D721Med (cell line): Measurements from ENCODE around the gene CAB39.

Experiments
- DNase-seq: peaks from one replicate; pipeline ENCODE4 v3.0.0; 2011; ENCODE audit warnings: low spot score; ENCODE audit not compliant: insufficient read length
- FAIRE-seq: peaks from 2 replicates; lab custom pipeline; 2011; peaks lifted over from hg19 to GRCh38; lab: Jason Lieb, UNC
- TF ChIP-seq, protein P1 (sequence below): IDR thresholded peaks from 2 replicates; pipeline ENCODE4 v1.5.1; 2012; ENCODE audit warnings: mild to moderate bottlenecking, control low read depth; ENCODE audit not compliant: insufficient read depth; ENCODE audit errors: missing control alignments

CAB39 gene

DNA sequence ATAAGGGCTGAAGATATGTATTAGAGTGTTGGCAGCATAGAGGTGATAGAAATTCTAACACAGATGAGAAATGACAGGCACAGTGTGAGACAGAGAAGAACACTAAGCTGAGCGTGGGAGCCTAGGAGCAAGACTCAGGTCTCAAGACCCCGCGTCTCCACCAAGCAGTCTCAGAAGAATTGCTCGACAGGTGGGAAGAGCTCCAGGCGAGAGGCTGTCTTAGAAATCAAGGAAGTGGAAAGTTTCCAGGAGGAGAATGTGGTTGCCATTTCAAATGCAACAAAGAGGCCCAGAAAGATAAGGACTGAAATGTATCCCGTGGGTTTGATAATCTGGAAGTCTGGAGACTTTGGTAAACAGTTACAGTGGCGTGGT lies 31.5 kb upstream of the CAB39 start:
- TF ChIP-seq, protein P1, sequence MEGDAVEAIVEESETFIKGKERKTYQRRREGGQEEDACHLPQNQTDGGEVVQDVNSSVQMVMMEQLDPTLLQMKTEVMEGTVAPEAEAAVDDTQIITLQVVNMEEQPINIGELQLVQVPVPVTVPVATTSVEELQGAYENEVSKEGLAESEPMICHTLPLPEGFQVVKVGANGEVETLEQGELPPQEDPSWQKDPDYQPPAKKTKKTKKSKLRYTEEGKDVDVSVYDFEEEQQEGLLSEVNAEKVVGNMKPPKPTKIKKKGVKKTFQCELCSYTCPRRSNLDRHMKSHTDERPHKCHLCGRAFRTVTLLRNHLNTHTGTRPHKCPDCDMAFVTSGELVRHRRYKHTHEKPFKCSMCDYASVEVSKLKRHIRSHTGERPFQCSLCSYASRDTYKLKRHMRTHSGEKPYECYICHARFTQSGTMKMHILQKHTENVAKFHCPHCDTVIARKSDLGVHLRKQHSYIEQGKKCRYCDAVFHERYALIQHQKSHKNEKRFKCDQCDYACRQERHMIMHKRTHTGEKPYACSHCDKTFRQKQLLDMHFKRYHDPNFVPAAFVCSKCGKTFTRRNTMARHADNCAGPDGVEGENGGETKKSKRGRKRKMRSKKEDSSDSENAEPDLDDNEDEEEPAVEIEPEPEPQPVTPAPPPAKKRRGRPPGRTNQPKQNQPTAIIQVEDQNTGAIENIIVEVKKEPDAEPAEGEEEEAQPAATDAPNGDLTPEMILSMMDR: no peak
- DNase-seq (no peak), FAIRE-seq (no peak)

DNA sequence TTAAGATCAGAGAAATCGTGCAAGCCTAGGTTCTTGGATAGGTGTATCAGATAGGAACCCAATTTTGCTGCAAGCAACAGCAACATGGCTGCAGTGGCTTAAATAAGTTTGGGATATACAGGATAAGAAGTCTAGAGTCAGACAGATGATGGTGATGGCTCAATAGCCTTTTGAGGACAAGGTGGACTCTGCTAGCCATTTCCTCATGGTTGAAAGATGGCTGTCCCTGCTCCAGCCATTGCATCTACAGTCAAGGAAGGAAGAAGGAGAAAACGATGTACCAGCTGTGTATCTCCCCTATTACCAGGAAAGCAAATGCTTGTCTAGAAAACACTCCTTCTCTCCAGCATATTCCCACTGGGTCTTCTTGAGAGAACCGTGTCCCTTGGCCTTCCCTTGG lies 30.1 kb upstream of the CAB39 start:
- DNase-seq (no peak), FAIRE-seq (no peak)
- TF ChIP-seq, protein P1: no peak

DNA sequence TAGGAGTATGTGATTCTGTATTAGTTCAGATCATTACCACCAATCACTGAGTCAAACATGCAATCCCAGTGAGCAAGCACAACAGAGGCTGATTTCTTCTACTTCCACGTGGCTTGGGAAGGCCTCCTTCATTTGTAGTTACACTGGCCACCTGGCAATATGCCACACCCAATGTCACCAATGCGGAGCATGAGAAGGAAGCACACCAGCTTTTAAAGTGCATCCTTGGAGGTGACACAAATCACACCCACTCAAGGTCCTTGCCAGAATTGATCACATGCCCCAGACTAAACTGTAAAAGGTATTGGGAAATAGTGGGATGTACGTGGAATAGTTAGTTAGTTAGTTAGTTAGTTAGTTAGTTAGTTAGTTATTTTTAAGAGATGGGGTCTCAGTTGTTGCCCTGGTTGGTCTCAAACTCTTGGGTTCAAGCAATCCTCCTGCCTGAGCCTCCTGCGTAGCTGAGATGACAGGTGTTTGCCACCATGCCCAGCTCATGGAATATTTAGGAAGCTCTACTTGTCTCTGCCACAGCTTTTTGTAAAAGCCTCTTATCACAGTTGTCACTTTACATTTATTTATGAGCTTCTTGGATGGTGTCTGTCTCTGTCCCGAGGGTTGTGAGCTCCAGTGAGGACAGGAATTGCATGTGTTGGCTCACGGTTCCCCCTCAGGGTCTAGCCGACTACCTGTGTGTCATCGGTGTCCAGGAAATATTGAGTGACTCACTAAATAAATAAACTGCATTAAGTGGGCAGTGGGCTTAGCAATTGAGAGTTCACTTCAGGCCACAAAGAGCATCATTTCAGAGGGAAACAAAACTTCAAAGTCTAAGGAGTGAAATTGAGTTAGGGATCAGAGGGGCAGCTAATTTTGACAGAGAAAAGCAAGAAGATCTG lies 28.1 kb upstream of the CAB39 start:
- no peak for FAIRE-seq
- TF ChIP-seq, protein P1: no peak
- no peak for DNase-seq

DNA sequence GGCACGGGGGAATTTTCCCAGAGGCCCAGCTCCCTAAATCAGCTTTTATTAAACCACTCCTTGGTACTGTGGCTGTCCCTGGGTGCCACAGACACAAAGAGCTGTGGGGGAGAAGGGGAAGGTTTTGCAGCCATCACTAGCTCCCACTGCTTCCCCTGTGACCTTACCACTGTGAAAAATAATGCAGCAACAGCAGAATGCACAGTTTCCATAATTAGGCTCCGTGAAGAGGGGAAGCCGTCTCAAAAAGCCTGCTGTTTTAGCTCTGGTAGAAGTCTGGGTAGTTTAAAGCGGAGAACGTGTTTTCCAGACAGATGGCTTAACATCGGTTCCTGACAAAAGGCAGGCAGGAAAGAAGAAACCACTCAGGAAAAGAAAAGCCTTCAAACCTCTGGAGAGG lies 27.5 kb upstream of the CAB39 start:
- TF ChIP-seq, protein P1: no peak
- DNase-seq (no peak), FAIRE-seq (no peak)

DNA sequence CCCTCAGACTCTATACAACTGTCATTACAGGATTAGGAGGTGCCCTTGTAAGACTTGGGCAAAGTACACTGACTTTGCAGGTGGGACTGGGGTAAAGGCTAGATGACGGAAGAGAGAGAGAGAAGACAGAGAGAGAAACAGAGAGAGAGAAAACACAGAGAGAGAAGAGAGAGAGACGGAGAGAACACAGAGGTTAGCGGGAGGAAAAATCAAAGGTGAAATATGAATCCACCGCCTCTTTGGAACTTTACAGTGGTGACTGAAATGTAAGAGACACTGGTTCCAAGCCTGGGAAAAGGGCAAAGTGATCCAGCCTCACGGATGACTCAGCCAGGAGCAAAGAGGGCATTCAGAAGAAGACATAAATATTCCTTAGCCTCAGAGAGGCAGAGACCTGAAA lies 25.1 kb upstream of the CAB39 start:
- DNase-seq: no peak
- FAIRE-seq: no peak
- TF ChIP-seq, protein P1: no peak

DNA sequence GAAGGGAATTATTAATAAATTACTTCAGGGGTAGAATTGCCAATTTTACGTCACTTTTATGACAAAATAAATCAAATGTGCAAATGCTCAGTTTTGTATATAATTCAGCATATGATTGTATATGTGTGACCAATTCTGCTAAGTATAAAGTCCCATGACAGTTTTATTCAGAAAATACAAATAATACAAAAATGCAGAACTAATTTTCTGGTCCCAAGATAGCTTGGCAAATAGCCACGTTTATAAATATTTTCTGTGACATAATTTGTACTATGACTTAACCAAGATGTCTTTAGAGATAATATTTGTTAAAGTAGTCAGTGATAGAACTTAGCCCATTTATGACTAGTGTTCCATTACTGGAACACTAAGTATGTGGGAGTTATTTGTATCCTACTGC lies 24.2 kb upstream of the CAB39 start:
- TF ChIP-seq, protein P1: no peak
- FAIRE-seq (no peak), DNase-seq (no peak)

- FAIRE-seq (no peak), DNase-seq (no peak)
- TF ChIP-seq, protein P1: no peak
These were observed 22.2 kb upstream of the CAB39 start for GRCh38 chr2:230690439-230690838.
